ENCODE data around the gene TOR4A.

TOR4A gene

DNA sequence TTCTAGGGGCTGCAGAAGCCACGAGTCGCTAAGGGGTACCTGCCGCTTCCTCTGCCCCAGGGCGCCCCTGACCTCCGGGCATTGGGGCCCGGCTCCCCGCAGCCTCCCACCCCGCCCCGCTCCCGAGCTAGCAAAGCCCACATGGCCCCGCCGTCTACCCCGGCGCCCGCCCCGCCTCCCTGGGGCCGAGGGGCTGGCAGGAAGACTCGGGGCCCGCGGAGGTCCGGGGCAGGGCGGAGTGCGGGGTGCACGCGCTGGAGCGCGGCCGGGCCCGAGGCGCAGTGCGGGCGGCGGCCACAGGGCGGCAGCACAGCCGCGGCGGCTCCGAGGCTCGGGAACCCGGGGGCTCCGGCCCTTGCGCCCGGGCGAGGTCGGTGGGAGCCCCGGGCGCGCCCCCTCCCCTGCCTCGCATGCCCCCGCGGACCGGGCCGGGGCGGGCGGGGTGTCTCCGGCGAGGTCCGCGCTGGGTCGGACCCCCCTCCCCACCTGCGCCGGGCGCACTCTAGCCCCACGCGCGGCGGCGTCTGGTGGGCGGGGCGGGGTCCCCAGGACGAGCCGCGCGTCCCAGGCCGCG, 17.8 kb downstream of the TOR4A start:
- no peak for DNase-seq (ENCODE audit: low read depth)

DNA sequence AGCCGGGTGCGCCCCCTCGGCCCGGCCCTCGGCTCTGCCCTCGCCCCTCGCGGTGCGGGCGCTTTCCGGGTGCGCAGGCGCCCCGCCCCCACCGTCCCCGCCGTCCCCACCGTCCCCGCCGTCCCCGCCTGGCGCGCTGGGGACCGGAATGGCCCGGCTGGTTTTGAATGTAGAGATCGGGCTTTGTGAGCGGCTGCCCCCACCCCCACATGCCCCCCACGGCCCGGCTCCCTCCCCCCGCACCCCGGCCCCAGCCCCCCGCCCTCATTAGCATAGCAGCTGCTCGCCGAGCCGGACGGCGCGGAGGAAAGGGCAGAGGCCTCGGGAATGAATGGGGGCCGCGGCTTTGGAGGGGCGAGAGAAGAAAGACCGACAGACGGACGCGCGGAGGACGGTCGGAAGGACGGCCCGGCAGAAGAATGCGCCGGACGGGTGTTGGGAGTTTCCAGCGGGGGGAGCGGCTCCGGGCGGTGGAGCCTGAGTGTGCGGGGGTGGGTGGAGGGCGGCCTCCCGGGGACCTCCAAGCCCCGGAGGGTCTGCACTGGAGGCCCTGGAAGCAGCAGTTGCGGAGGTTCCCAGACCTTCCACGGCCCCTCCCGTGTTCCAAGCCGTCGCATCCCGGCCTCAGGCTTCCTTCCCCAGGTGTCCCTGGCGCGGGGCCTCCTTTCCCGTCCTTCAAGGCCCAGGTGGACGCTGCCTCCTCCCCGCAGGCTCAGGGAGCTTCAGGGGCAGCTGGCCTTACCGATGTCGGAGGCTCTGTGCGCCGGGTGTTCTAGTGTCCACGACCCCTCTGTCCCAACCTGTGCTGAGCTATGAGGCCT, 18.5 kb downstream of the TOR4A start:
- no peak for DNase-seq (ENCODE audit: low read depth)

DNA sequence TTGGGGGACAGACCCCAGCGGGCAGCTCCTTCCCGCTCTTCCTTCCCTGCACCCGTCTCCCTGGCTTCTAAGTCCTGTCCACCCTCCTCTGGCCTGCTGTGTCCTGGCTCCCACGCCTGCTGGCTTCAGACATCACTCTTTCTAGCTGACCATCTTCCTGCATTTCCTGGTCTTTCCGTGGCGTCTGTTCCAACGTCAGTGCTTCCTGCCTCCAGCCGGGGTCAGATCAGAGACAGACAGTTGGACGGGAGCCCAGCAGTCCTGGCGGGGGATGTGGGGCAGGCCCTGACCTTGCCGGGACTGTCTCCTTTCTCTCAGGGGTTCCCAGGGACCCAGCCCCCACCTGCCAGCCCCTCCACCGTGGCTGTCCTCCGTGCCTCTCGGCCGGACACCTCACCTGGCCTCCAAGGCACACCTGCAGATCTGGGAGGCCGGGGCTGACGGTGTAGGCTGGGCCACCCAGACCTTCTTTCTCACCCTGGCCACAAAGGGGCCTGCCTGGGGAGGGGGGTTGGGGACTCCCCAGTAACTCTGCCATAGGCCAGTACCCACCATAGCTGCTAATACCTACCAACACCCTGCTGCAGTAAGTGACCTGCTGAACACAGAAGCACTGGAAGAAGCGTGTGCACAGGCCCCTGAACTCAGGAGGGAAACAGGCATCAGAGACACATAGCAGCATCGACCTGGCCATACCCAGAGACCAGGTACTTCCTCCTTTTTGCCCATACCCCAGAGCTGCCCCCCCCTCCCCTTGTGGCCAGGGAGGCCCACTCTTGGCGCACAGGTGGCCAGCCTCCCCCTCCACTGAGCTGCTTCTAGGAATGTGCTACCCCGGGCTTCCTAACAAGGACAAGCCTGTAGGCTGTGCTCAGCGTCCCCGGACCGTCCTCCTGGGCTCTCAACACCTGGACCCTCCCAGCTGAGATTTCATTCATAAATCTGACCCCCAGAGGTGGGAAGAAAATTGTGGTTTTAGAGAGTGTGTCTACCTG, 19.4 kb downstream of the TOR4A start:
- no peak for DNase-seq (ENCODE audit: low read depth)

DNA sequence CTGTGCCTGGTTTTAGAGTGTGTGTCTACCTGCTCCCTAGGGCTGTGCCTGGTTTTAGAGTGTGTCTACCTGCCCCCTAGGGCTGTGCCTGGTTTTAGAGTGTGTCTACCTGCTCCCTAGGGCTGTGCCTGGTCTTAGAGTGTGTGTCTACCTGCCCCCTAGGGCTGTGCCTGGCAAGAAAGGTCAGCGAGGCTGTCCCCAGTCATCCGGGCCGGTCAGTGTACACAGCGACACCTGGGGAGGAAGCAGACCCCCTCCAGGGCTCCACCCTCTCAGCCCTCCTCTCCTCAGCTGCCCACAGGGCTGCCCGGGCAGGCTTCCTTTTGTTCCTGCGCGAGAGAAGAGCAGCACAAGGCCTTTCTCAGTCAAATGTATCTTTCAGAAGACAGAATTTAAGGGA, 20.4 kb downstream of the TOR4A start:
- DNase-seq (ENCODE audit: low read depth) = no peak

DNA sequence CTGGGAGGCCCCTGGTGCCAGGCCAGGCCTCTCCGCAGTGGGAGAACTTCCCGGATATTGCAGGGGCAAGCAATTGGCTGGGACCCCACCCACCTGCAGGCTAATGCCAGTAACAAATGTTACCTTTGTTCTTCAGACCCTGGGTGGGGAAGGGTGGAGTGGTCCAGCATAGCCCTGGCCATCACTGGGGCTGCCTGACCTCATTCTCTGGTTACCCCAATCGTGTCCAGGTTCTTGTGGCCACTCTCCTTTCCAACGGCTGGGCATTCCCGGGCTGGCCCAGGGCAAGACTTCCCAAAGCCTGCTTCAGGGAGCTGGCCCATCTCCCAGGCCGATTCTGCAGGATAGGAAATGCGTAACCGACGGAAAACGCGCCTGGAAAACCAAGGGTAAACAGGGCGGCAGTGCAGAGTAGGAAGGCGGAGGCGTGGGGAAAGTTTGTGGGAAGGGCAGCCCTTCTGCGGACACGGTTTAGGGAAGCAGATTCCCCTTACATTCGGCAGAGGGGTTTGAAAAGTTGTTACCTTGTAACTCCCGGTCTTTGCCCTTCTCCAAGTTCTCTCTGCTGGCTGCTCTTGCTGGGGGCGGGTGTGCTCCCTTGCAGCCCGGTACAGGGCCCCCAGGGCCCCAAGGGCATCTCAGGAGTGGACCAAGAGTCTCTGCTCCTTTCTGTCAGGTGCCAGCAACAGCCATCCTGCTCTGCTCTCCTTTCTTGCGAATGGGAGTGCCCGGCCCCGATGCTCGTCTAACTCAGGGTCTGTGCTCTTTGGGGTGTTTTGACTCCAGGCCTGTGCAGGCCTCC, 21.1 kb downstream of the TOR4A start:
- no peak for DNase-seq (ENCODE audit: low read depth)

DNA sequence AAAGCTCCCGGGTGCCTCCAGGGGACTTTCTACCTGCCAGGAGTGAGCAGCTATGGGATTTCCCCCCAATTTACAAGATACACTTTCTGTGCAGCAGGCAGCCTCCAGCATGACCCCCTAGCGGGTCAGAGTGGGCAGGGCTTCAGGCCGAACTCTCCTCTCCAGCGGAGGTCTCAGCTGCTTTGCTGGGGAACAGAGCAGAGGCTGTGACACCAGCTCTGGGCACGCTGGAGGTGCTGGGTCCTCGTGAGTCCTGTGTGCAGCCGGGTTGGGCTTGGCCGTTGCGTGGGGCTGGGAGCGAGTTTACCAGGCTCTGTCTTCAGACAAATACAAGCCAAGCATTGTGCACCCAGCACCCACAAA, 21.7 kb downstream of the TOR4A start:
- no peak for DNase-seq (ENCODE audit: low read depth)

DNA sequence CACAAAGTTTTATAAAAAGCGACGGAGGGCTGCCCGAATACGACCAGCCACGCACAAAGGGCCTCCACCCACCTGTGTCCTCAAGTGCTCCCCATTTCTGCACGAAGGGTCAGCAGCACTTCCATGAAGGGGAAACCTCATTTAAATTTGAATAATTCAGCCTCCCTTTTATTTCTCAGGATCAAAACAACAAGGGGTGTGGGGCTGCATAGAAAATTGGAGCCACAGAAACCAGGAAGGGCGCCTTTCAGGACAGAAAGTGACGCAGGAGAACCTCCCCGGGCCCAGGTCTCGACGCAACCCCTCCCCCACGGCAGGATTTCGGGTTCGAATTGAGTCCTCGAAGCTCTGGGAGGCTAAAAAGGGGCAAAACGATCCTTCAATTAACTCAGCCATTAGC, 22.4 kb downstream of the TOR4A start:
- no peak for DNase-seq (ENCODE audit: low read depth)

DNA sequence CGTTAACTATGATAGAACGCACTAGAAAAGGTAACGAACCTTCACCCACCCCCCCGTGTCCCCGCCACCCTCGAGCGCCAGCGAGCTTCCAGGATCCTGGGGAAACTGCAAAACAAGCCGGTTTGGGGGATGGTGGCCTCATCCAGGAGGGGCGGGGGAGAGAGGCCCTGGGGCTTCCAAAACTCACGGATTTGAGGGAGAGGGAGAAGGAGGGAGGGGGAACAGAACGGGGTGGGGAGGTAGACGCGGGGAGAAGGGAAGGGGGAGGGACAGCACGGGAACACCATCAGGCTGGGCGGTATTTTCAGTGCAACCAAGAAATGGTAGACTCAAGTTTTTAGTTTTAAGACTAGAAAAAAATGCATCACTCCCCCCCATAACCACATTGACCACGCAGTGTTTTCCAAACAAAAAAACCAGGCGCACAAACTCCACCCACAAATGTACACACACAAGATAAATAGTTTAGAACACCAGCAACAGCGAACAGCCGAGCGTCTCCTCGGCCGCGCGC, 23.1 kb downstream of the TOR4A start:
- no peak for DNase-seq (ENCODE audit: low read depth)

DNA sequence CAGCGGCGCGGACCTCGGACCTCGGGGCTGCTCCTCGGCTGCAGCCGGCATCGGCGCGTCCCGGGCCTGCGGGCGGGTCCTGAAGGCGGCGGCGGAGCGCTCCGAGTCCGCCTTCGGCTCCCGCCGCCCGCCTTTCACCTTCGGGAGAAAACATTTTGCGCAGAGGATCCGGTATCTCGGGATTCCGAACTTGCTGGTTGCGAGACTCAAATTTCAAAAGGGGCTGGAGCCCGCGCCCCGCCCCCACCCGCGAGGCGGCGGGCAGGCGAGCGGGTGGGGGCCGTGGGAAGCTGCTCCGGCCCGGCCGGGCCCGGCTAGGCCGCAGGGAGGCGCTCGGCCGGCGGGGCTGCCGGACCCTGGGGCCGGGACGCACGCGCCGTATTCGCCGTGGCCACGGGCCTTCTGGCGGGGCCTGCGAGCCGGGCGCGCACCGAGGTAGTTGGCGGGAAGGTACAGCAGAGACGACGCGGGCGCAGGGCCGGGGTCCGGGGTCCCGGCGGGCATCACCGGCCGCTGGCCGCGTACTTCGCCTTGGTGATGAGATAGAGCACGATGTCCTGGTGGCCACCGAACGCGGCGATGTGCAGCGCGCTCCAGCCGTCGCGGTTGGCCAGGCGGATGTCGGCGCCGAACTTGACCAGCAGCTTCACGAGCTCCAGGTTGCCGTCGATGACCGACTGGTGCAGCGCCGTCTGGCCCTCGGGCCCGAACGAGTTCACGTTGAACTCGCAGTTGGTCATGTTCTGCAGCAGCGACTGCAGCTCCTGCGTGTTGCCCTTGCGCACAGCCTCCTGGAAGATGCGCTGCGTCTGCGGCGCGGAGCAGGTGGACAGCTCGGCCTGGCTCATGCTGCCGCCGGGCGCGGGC, 23.8 kb downstream of the TOR4A start:
- no peak for DNase-seq (ENCODE audit: low read depth)

DNA sequence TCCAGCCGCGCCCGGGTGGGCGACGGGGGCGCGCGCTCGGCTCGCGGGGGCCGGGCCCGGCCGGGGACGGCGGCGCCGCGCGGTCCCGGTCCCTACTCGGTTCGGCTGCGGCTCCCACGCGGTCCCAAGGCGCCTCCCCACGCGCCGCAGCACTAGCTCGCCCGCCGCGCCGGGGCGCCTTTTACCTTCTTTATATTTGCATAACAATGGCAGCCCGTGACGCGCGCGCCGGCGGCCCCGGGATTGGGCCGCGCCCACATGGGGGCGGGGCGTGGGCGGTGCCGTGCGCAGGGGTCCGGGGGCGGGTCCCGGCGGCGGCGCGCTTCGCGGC, 24.6 kb downstream of the TOR4A start, which contains the start of gene NRARP:
TSS of gene NRARP (minus strand) at position 154 of the 331 bp plus-strand sequence. CDS start 343 bp downstream, outside the sequence.
- DNase-seq (ENCODE audit: low read depth) = no peak

DNA sequence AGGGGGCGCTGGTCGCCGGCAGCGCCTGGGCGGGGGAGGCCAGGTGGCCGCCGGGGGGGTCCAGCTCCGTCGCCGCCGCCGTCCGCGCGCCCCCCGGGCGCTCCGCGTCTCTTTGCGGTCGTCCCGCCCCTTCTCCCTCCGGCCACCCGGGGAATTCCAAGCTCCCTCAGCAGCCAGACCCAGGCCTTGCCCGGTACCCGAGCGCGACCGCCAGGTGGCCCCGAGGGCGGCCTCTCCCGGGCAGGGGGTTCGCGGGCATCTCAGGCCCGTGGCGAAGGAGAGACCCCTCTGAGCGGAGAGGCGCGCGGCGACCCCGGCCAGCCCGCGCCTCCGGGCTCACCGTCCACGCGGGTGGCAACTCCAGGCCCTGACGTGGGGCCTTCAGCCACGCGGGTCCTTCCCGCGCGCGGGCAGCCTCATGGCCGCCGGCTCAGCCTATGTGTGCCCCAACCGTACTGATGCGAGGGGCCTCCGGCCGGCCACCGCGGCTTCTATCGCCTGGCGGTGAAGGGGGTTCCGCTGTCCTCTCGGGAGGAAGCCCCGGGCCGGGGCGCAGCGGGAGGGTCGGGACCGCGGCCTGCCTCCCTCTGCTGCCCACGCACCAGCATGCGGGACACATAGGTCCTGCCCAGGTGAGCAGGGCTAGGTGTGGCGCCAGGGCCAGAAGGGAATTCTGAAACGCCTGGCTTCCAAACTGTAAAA, 25.1 kb downstream of the TOR4A start:
- no peak for DNase-seq (ENCODE audit: low read depth)

DNA sequence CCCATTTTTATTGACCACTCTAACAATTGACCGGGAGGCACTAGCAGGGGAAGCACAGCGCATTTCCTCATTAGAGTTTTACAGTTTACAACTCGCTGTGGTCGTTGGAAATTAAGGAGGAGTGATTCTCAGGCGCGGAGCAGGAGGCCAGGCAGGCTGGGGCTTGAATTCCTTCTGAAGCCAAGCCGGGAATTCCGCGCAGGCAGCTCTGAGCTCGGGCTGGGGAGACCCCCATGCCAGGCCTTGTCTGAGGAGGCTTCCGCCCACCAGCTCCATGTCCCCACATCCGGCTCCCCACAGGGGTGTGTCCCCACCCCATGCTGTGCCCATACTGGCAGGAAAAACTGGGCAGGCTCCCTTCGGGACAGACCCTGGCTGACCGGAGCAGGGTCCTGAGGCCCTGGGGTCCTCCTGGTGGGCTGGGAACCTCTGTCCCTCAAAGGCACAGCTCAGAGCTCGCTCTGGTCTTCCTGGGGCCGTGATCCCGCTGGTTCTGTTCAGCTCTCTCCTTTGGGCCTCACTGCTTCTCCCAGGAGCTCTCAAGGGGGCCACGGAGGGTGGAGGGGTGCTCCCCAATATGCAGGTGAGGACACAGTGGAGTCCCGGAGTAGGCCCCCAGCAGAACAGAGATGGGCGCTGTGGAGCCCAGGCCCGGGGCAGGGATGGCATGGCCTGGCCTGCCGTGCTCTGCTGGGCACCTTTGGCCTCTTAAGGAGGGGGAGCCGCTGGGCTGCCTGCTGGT, 25.8 kb downstream of the TOR4A start:
- DNase-seq (ENCODE audit: low read depth) = no peak

DNA sequence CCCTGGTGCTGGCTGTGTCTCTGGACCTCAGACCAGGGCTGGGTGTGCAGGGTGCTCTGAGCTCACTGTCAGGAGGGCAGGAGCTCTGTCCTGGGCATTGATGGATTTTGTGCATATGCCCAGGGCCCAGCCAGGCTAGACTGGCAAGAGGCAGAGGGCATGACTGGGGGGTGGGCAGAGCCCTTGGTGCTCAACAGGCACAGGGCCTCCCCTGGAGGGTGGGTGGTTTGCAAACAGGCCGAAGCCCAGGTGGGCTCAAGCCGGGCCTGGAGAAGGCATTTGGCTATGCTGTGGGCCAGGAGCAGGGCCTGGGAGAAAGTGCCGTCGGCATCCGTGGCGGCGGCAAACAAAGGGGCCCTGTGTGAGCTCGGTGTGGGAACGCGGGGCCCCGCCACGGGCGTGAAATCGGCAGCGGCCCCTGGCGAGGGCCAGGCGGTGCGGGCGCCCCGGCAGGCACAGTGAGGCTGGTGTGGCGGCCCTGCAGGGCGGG, 26.4 kb downstream of the TOR4A start:
- DNase-seq (ENCODE audit: low read depth) = no peak

DNA sequence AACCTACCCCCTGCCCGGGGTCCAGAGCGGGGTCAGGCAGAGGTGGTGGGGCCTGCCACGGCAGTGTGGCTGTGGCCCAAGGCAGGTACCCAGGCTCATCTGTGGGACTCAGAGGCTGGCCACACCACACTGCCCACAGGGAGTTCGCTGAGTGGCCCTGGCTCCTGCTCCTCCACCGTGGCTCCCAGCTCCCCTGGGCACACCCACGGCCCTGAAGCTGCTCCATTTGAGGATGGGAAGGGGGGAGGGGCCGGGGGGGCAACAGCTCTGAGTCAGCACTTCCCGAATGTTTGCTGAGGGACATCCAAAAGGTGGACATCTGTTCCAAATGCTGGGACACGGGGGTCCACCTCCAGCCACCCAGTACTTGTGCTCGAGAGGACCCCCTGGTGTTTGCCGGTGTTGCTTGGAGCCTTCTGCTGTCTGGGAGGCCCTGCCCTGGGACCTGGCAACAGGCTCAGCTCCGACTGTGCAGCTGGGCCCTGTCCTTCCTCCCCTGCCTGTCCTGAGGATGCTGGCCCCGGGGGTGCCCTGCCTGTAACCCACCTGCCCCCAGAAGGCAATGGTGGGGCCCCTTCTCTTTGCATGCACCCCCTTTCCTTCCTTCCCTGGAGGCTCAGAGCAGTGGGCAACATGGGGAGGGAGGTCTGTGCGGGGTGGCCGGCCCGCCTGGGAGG, 27.0 kb downstream of the TOR4A start:
- DNase-seq (ENCODE audit: low read depth) = no peak

DNA sequence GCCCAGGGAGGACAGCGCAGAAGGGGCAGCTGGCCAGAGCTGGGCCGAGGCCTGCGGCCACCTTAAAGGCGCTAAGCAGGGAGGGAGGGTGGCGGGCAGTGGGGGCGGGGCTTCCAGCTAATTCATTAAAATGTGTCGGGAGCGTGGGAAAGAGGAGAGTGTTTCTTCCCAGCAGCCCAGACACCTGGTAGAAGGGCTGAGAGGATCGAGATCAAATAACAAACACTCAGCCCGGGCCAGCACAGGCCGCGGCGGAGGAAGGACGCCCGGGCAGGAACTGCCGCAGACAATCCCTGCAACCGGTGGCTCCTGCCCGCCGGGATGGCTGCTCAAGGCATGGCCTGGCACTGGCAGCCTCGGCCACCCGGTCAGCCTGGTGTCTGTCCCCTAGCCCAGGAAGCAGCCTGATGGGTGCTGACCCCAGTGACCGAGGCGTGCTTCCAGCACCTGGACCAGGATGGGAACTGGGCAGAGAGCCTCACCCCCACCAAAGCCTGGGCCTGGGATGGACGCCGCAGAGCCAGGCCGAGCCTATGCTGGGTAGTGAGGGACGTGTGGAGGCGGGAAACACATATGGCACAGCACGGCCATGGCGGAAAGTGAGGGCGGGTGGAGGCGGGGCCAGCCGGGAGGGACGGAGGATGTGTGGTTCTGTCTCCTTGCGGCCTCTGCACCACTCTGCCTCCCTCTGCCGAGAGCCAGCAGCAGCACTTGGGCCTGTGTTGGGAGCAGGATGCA, 27.7 kb downstream of the TOR4A start:
- DNase-seq (ENCODE audit: low read depth) = no peak

DNA sequence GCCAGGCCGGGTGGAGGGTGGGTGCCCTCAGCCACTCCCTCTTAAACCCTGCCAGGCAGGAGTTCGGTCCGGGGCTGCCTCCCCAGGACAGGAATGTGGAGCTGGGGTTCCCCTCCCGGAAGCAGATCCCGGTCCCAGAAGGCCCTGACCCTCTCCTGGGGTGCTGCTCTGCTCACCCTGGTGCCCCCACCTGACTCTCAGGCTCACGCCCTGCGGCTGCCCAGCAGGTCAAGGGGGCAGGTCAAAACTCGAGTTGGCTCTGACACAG, 28.2 kb downstream of the TOR4A start:
- DNase-seq (ENCODE audit: low read depth) = no peak

DNA sequence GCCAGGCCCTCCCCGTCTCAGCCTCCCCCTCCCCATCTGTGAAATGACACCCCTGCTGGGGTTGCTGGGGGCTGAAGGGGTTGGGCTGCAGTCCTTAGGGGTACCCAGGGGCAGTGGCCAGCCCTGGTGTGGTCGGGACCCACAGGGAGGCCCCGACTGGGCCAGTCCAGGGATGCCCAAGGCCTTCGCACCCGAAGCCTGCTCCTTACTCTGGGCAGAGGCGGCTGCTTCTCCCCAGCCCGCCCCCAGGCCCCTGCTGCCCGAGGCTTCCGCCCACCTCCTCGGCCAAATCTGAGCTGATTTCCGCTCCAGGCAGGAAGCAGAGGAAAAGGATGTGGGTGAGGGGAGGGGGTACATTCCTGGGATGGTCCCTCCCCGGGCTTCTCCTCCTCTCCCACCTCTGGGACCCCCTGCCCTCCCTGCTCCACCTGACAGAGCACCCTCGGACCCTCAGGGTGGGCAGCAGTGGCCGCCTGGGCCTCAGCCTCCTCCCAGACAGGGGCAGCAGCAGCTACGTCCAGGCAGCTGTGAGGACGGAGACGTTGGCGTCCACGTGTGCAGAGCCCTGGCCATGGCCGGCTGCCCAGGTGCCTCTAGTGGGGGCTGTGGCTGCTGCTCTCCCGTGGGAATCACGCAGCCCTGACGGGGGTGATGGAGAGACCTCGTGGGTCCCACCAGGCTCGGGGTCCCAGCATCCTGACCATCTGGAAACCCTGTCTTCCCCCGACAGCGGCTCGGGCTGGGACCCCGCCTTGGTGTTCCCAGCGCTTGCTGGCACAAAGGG, 28.7 kb downstream of the TOR4A start:
- no peak for DNase-seq (ENCODE audit: low read depth)
